PC-9 (cell line): ENCODE data around the gene BTAF1. TPM values are rescaled to one million over a fixed set of nuclear protein-coding genes. Genes with fewer than 3 reads are reported as not detected.

Experiments
- BruUV-seq: library from RNA; stranded (reverse); fragments of 400-500 nt; replicated peaks from 2 replicates; lab custom pipeline; 2021; lab: Mats Ljungman, UMichigan
- CTCF ChIA-PET: fragments of 300-600 bp; sonication (Branson Sonifier 250); formaldehyde crosslinking; loops from one replicate; lab custom pipeline; 2022; ENCODE audit warnings: antibody characterized with exemption; lab: Charles Lee
- POLR2A ChIA-PET: fragments of 300-600 bp; sonication (Branson Sonifier 250); formaldehyde crosslinking; loops from one replicate; lab custom pipeline; 2022; ENCODE audit warnings: antibody characterized with exemption; ENCODE audit not compliant: unreplicated experiment; lab: Charles Lee
- DNase-seq, 2 experiments: peaks; one replicate each; pipeline versions ENCODE4 v3.0.0 to v3.0.0-alpha.2; 2015 to 2022; ENCODE audit warnings: mixed read lengths in 1 of 2
- H2AFZ ChIP-seq: fragments of 200-600 bp; sonication (generic); 2 replicates; pipeline ENCODE4 v1.8.1; 2017; ENCODE audit warnings: antibody characterized with exemption
- H3F3A ChIP-seq: fragments of 200-600 bp; sonication (generic); 2 replicates; pipeline ENCODE4 v1.8.1; 2017; ENCODE audit warnings: antibody characterized with exemption, mild to moderate bottlenecking, low read depth; ENCODE audit not compliant: insufficient read depth
- H3K27ac ChIP-seq: fragments of 200-600 bp; sonication (generic); 2 replicates; pipeline ENCODE4 v1.6.1; 2016; ENCODE audit warnings: mixed run types
- H3K27me3 ChIP-seq: fragments of 200-600 bp; sonication (generic); 2 replicates; pipeline ENCODE4 v1.6.1; 2016; ENCODE audit warnings: low read depth, mixed run types; ENCODE audit not compliant: insufficient read depth
- H3K36me3 ChIP-seq: fragments of 200-600 bp; sonication (generic); 2 replicates; pipeline ENCODE4 v1.6.1; 2016; ENCODE audit warnings: low read depth, mixed run types
- H3K4me1 ChIP-seq: fragments of 200-600 bp; sonication (generic); replicated peaks from 2 replicates; pipeline ENCODE4 v1.6.1; 2016; ENCODE audit warnings: mixed run types; ENCODE audit not compliant: insufficient read depth
- H3K4me2 ChIP-seq: fragments of 200-600 bp; sonication (generic); 2 replicates; pipeline ENCODE4 v1.6.1; 2017; ENCODE audit warnings: mixed run types
- H3K4me3 ChIP-seq: fragments of 200-600 bp; sonication (generic); 2 replicates; pipeline ENCODE4 v1.6.1; 2016; ENCODE audit warnings: mixed run types
- H3K79me2 ChIP-seq: fragments of 200-600 bp; sonication (generic); 2 replicates; pipeline ENCODE4 v1.6.1; 2017; ENCODE audit warnings: low read depth, mixed run types
- H3K9me2 ChIP-seq: fragments of 200-600 bp; sonication (generic); 2 replicates; pipeline ENCODE4 v1.8.1; 2017; ENCODE audit warnings: mild to moderate bottlenecking; ENCODE audit not compliant: insufficient read depth
- H3K9me3 ChIP-seq: fragments of 200-600 bp; sonication (generic); 2 replicates; pipeline ENCODE4 v1.8.1; 2016; ENCODE audit warnings: low read depth; ENCODE audit not compliant: insufficient read depth
- H4K20me1 ChIP-seq: fragments of 200-600 bp; sonication (generic); 2 replicates; pipeline ENCODE4 v1.8.1; 2017; ENCODE audit not compliant: insufficient read depth
- CTCF ChIP-seq: fragments of 200-600 bp; sonication (generic); conservative IDR thresholded peaks from 2 replicates; pipeline ENCODE4 v1.6.1; 2017; ENCODE audit warnings: mixed run types, antibody characterized with exemption, mild to moderate bottlenecking, moderate library complexity
- EZH2 ChIP-seq: fragments of 200-600 bp; sonication (generic); IDR thresholded peaks from 2 replicates; pipeline ENCODE4 v1.8.0; 2017; ENCODE audit warnings: antibody characterized with exemption, low read depth
- intact Hi-C: fragments of 100-400 bp; cut with micrococcal nuclease; formaldehyde crosslinking; loops from one replicate; pipeline ENCODE4 v1.10.0; 2022; ENCODE audit not compliant: unreplicated experiment
- total RNA-seq: library from RNA; stranded (reverse); gene quantifications from 2 replicates; pipeline ENCODE4 v1.2.3, GENCODE V29; 2021

The BTAF1 gene
- total RNA-seq, 1 experiment from 2014 or later, result 19.0 TPM

- no peak for TF ChIP-seq CTCF
- intact Hi-C loops, result no loop called here
- Histone ChIP-seq H3K27ac (no peak overlapping the region), H3K4me1 (no peaks in the 10 kb centered on the region), H3K4me3 (no peak overlapping the region), H3K36me3 (no peaks in the 10 kb centered on the region), H3K27me3 (no peaks in the 10 kb centered on the region), H3K9me3 (no peaks in the 10 kb centered on the region), H3K79me2 (no peaks in the 10 kb centered on the region), H3K9me2 (no peaks in the 10 kb centered on the region), H3F3A (no peaks in the 10 kb centered on the region), H3K4me2 (no peak overlapping the region), H2AFZ (no peak overlapping the region), H4K20me1 (no peaks in the 10 kb centered on the region)
- ChIA-PET CTCF (no interaction called here), POLR2A (no interaction called here)
- BruUV-seq, result no TSS peak
- no peak for DNase-seq
These were observed 45.7 kb downstream of the BTAF1 start for GRCh38 chr10:91969297-91969696.

GRCh38 chr10:91974960-91975359, 51.4 kb downstream of the BTAF1 start:
- H3K9me3 ChIP-seq, result no peaks in the 10 kb centered on the region
- no peak overlapping the region for H2AFZ ChIP-seq
- TF ChIP-seq EZH2 (no peak), CTCF (no peak)
- H3K4me2 ChIP-seq, result no peak overlapping the region
- intact Hi-C loops, result no loop called here
- no peak overlapping the region for H3K4me3 ChIP-seq
- H3K27ac ChIP-seq, result no peak overlapping the region
- DNase-seq, result no peak
- CTCF ChIA-PET, result no interaction called here
- H4K20me1 ChIP-seq, result no peaks in the 10 kb centered on the region
- H3K9me2 ChIP-seq, result no peaks in the 10 kb centered on the region
- H3F3A ChIP-seq, result no peaks in the 10 kb centered on the region
- H3K27me3 ChIP-seq, result no peaks in the 10 kb centered on the region
- no peaks in the 10 kb centered on the region for H3K79me2 ChIP-seq
- H3K4me1 ChIP-seq, result no peaks in the 10 kb centered on the region
- POLR2A ChIA-PET, result interaction anchor here (0.6 to 0.7 kb wide), 2 partner anchors 52 to 580 kb away, joined by 4 to 7 read pairs; partner anchors contain the start of gene BTAF1
- no TSS peak for BruUV-seq
- no peaks in the 10 kb centered on the region for H3K36me3 ChIP-seq

- no peaks in the 10 kb centered on the region for H3K27me3 ChIP-seq
- no peaks in the 10 kb centered on the region for H4K20me1 ChIP-seq
- no peak for DNase-seq
- no peaks in the 10 kb centered on the region for H3F3A ChIP-seq
- no peaks in the 10 kb centered on the region for H3K9me3 ChIP-seq
- H3K4me2 ChIP-seq, result no peak overlapping the region
- ChIA-PET CTCF (no interaction called here), POLR2A (interaction anchor here (0.7 kb wide), 1 partner anchor 580 kb away, joined by 4 read pairs; no protein-coding TSS in a partner anchor)
- no peak overlapping the region for H2AFZ ChIP-seq
- H3K27ac ChIP-seq, result no peak overlapping the region
- H3K9me2 ChIP-seq, result no peaks in the 10 kb centered on the region
- H3K36me3 ChIP-seq, result no peaks in the 10 kb centered on the region
- BruUV-seq, result no TSS peak
- intact Hi-C loops, result no loop called here
- no peak overlapping the region for H3K4me3 ChIP-seq
- TF ChIP-seq CTCF, result no peak
- TF ChIP-seq EZH2, result no peak
- no peaks in the 10 kb centered on the region for H3K79me2 ChIP-seq
- H3K4me1 ChIP-seq, result no peaks in the 10 kb centered on the region
These were observed 51.9 kb downstream of the BTAF1 start for GRCh38 chr10:91975438-91975837.
